Neural progenitor cell (in vitro differentiated cells): ENCODE results near the gene HFE.

Source experiments
- CTCF ChIP-seq: fragments of 200-600 bp; sonication (generic); IDR thresholded peaks from 2 replicates; pipeline ENCODE4 v1.5.1; 2017; ENCODE audit warnings: antibody characterized with exemption, mild to moderate bottlenecking
- EZH2 ChIP-seq: fragments of 200-600 bp; sonication (generic); IDR thresholded peaks from 2 replicates; pipeline ENCODE4 v1.6.1; 2017; ENCODE audit warnings: antibody characterized with exemption, mild to moderate bottlenecking, moderate library complexity
- EZH2phosphoT487 ChIP-seq: fragments of 200-600 bp; sonication (generic); IDR thresholded peaks from 2 replicates; pipeline ENCODE4 v1.6.1; 2017; ENCODE audit warnings: antibody characterized with exemption

GRCh38 chr6:26089272-26089671 lies 2.0 kb downstream of the HFE start:
- TF ChIP-seq CTCF: no peak
- no peak for TF ChIP-seq EZH2
- no peak for TF ChIP-seq EZH2phosphoT487
